ENCODE results near the gene KCNG4.

The KCNG4 gene

DNA sequence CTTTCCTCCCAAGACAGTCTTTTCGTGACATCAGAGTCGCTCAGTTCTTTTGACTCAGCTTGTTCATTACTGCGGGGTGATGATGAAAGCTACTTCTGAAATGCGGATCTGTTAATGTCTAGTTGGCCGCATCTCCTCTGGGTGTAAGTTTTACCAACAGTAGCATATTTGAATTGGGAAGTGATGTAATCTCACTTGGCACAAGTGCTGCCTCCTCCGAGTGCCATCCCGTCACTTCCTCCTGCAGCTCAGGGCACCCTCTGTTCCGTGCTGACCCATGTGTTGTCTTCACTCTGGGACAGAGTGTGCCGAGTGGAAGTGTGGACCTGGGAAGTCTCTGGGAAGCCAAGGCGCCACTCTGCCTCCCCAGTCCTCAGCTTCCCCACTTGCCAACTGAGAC, 40.0 kb downstream of the KCNG4 start:
- no peak for DNase-seq

DNA sequence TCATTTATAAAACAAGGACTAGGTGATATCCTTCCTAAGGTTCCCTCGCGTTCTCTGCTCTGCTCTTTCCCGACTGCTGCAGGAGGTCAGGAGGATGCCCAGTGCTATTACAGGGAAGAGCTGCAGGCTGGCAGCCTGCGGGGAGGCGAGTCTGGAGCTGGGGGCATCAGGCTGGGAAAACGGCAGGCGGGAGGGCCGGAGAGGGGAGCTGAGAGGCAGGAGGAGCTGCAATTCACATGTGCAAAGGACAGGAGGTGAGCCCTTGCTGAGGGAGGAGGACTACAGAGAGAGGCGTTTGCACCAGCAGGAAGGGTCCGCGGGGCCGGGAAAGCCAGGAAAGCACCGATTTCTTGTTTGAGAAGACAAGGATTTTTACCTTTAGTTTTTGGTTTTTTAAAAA, 40.7 kb downstream of the KCNG4 start:
- no peak for DNase-seq

DNA sequence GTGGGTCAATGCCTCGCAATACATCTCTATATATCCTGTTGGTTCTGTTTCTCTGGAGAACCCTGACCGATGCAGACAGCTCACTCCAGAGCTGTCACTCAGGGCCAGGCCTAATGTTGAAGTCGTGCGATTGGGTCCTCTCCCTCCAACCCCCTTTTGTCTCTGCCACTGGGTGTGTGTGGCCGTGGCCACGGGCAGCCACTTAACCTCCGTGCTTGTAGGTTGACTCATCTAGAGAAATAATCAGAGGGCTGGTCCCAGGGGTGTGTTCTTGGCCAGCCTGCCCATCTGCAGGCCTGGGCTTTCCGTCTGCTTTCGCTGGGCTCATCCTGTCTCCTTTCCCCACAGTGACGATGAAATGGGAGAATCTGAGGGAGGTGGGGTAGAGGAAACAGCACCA, 41.4 kb downstream of the KCNG4 start:
- no peak for DNase-seq

DNA sequence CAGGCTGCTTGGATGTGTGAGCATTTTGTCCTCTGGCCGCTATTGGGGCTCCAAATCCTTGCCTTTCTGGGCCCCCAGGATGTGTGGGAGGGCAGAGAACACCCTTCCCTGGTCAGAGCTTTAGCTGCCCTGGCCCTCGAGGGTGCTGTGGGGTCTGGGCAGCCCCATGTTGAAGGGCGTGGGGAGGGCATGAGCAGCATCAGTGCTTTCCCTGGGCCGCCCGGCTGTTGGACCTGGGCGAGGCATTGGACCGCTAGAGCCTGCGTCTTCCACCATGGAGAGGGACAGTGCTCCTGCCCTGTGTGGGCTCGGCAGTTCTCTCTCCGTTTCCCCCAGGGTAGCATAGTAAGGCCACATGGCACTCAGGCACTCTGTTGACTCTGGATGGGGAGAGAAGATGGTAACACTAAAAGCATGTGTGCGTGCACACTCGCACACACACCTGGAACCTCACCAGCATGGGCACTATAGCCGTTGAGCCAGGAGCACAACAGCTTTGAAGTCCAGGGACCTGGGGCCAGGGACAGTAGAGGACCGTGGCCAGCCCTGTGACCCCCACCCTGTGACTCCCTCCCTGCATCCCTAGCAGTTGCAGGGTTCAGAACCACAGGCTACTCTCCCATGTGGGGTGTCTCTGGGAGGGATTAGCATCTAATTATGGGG, 42.2 kb downstream of the KCNG4 start:
- DNase-seq, result no peak

DNA sequence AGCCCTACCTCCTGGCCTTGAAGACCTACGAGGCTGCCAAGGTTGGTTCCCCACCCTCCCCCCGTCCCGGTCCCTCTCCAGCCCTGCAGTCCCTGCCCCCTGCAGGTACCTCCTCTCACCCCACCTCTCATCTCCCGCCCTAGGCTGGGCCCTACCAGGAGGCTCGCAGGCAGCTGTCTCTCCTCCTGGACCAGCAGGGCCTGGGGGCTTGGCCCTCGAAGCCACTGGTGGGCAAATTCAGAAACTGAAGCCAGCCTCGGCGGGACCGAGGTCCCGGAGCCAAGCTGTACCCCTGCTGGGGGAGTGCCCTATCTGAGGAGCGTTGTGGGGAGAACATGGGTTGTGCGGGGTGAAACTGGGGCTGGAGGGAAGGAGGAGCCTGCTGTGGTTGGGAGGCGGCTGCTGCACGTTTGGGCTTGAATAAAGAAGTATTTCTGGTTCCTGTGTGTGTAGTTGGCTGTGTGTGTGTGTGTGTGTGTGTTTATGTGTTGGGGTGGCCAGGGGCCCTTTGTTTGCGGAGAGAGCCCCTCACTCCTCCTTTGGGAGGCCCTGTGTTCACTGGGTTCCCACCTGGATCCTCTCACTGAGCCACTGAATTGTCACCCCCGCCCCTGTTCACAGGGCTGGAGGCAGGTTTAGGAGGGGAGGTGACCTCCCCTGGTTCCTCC, 43.0 kb downstream of the KCNG4 start:
- DNase-seq, result no peak

DNA sequence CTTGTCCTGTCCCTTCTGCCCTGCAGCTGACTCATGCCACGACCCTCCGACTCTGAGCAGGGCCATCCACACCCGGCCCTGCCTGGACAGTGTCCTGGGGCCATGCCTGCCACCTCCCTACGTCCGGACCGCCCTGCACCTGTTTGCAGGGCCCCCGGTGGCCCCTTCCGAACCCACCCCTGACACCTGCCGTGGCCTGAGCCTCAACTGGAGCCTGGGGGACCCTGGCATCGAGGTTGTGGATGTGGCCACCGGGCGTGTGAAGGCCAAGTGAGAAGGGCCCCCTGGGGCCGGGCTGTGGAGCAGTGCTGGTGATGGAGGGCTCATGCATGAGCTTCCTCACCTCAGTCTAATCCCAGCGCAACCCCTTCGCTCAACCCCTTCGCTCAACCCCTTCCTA, 43.7 kb downstream of the KCNG4 start:
- no peak for DNase-seq

DNA sequence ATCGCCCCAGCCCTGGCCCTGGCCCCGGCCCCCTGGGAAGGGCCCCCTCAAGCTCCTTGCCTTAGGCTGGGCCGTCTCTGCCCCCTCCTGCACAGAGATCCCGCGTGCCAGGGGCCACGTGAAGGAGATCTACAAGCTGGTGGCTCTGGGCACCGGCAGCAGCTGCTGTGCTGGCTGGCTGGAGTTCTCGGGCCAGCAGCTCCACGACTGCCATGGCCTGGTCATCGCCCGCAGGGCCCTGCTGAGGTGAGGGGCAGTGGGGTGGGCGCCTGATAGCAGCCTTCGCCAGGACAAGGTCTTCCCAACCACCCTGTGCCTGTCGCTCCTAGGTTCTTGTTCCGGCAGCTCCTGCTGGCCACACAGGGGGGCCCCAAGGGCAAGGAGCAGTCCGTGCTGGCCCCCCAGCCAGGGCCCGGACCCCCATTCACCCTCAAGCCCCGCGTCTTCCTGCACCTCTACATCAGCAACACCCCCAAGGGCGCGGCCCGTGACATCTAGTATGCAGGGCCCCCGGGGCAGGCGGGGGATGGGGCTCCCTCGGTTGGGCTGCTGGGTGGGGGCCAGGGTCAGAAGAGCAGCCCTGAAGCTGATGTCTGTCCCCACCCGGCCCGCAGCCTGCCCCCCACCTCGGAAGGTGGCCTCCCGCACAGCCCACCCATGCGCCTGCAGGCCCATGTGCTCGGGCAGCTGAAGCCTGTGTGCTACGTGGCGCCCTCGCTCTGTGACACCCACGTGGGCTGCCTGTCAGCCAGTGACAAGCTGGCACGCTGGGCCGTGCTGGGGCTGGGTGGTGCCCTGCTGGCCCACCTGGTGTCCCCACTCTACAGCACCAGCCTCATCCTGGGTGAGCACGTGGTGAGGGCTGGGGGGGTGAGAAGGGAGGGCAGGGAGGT, 44.4 kb downstream of the KCNG4 start:
- DNase-seq, result no peak

DNA sequence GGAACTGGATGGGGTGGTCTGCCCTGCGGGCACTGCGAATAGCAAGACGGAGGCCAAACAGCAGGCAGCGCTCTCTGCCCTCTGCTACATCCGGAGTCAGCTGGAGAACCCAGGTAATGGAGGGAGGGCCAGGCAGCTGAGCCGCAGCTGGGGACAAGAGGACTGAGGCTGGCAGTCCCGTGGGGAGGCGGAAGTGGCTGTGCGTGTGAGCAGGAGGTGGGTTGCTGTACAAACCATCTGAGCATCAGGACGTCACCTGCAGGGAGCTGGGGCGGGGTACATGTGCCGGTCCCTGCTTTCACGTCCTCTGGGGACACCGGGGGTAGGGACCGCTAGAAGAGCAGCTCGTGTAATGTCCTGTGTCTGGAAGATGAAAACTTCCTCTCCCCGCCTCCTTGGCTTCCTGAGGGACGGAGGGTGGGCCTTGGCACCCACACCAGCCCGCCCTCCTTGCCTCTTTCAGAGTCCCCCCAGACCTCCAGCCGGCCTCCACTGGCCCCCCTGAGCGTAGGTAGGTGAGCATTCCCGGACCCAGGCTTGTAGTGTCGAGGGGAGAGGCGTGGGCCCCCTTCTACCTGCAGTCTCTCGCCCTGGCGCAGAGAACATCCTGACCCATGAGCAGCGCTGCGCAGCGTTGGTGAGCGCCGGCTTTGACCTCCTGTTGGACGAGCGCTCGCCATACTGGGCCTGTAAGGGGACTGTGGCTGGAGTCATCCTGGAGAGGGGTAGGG, 45.2 kb downstream of the KCNG4 start:
- no peak for DNase-seq

DNA sequence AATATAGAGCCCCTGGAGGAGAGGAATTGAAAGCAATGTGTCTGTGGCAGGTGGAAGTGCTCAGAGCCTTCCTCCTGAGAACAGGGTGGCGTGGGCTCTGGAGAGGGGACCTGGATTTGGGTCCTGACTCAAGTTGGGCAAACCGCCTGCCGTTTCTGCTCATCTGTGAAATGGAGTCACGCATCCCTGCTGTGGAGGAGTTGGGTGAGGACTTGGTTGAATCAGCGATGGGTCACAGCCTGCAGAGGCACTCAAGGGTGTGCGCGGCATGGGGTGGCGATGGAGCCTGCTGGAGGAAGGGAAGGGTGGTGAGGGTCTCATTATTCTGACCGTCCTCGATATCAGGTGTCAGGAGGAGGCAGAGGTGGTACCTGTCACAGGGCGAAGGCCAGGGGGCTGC, 45.8 kb downstream of the KCNG4 start:
- DNase-seq, result no peak

DNA sequence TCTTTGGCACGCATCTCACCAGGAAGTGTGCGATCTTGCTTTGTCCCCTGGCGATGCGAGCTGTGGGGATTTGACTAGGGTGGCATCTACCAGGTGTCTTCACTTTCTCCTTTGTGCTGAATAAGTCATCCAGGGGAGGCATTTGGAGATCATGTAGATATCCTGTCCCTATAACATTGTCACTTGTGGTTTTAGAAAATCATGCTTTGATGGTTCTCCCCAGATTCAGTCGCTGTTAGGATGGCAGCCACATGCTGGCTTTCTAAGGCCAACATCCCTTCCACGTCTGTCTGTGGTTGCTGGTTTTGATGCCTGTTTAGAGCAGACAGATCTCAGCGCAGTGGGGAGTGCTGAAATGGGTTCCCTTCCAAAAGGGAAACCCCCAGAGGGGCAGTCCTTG, 46.3 kb downstream of the KCNG4 start:
- DNase-seq, result no peak

DNA sequence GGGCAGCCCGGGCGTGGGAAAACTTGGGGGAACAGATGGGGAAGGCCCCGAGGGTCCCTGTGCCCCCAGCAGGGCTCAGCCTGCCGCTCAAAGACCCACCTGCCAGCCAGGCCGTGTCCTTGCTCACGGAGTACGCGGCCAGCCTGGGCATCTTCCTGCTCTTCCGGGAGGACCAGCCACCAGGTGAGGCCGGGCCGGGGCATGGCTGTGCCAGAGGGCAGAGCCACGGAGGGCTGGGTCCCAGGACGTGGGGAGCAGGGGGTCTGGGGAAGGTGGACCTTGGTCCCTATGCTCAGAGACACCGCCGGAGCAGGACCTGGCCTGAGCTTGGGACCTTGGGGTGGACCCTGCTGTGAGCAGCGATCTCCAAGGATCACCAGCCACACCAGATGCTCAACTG, 48.3 kb downstream of the KCNG4 start:
- no peak for DNase-seq

DNA sequence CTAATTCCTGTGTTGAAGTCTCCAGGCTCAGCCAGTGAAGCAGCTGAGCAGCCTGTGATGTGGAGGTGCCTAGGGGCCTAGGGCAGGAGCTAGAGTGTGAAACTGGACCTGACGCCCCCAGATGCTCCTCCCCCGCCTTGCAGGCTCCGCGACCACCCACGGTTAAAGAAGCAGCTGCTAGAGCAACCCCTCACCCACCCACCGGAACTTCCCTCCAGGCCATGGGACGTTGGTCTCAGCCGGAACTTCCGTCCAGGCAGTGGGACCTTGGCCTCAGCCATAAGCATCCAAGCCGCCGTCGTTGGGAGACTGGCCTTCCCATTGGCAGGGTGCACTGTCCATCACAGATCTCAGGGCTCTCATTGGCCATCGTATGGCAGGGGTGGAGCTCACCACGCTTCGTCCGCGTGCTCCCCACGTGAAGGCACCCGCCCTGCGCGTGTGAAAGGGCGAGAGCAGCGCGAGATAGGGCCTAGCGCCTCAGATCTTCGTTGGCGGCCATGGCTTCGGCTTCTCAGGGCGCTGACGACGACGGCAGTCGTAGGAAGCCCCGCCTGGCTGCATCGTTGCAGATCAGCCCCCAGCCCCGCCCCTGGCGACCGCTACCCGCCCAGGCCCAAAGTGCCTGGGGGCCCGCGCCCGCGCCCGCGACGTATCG, 49.0 kb downstream of the KCNG4 start, which contains the start of gene ADAD2:
ADAD2 (plus strand) TSS at position 427 of the 658 bp plus-strand sequence; CDS start at position 501, 74 bp downstream.
- no peak for DNase-seq

DNA sequence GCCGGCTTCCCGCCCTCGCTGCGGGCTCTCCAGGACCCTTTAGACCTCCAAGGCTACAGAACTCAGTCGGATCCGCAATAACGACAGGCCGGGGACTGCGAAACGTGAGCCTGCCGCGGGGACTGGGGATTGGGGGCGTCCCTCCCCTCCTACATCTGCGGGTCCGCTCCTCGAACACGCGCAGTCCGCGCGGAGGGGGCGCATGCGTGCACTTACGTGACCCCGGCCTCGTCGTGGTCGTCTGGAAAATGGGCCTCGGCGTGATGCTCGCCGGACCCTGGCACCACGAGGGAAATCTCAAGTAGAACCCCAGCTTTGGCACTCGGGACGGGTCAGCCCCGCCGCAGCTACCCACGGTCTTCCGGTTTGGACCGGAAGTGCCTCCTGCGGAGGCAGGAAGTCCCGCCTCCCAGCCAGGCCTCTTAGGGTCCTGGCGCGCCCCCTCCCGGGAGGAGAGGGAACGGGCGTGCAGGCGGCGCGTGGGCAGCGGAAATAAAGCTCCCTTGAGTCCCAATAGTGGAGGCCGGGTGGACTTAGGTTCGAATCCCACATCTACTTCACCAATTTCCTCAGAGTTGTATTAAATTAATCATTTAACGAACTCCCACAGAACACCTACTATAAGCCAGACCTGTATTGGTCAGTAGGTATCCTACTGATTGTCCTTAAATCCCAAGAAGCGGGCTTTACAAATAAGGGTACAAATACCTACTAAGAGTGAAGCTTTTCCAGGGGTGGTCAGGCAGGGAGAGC, 53.0 kb downstream of the KCNG4 start, which contains the start of gene TAF1C:
TAF1C (minus strand) TSS at position 373 of the 753 bp plus-strand sequence. CDS start 2,069 bp downstream, outside the sequence.
- DNase-seq, result peak; percentile 89

DNA sequence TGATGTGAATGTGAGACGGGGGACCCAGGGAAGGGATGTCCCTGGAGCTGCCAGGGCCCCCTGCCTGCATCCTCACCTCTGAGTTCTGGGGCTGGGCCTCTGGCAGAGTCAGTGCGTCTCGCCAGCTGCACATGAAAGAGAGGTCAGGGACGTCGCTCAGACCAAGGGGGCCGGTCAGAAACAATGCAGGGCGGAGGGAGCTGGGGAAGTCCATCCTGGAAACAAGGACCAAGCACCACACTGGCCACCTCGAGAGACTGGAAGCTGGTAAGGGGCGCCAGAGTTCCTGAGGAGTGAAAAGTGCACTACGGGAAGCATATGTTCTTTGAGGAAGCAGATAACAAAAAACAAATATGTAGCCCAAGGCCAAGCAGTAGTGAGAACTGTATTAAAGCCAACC, 55.0 kb downstream of the KCNG4 start:
- DNase-seq, result no peak

DNA sequence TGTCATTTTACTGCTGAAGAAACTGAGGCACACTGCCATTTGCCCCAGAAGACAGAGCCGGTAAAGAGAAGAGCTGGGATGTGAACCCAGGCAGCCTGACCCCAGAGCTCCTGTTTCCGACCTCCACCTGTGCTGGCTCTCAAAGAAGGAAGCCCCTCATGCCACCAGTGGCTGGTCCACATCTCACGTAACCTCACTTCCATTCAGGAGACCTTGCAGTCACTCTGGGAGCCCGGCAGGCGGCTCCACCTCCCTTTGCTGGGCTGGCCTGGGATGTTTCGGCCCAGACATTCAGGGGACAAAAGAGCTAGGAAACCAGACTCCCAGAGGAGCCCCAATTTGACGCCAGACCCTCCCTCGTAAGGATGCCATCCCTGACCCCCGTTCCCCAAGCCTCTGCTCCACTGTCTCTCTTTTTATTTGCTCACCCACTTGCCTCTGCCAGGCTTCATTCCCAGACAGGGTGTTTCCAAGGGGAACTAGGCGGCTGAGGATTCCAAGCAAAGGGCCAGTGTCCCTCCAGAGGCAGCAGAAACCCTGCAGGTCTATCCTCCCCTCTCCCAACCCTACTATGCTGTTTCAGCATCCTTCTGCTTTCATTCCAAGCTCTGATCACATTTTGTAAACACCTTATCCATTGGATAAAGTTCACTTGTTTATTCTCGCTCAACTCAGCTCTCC, 55.8 kb downstream of the KCNG4 start:
- DNase-seq, result no peak

DNA sequence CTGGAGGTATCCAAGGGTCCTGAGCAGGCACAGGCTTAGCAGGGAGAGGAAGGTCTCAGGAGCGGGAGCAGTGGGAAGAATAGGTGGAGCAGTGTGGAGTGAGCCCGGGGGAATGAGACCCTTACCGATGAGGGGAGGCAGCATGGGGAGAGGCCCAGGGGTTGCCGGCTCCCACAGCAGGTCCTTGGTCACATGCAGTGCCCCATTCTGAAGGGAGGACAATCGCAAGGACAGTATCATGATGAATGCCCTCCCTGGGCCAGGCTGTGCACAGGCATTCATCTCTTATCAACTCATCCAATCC, 56.3 kb downstream of the KCNG4 start:
- no peak for DNase-seq

DNA sequence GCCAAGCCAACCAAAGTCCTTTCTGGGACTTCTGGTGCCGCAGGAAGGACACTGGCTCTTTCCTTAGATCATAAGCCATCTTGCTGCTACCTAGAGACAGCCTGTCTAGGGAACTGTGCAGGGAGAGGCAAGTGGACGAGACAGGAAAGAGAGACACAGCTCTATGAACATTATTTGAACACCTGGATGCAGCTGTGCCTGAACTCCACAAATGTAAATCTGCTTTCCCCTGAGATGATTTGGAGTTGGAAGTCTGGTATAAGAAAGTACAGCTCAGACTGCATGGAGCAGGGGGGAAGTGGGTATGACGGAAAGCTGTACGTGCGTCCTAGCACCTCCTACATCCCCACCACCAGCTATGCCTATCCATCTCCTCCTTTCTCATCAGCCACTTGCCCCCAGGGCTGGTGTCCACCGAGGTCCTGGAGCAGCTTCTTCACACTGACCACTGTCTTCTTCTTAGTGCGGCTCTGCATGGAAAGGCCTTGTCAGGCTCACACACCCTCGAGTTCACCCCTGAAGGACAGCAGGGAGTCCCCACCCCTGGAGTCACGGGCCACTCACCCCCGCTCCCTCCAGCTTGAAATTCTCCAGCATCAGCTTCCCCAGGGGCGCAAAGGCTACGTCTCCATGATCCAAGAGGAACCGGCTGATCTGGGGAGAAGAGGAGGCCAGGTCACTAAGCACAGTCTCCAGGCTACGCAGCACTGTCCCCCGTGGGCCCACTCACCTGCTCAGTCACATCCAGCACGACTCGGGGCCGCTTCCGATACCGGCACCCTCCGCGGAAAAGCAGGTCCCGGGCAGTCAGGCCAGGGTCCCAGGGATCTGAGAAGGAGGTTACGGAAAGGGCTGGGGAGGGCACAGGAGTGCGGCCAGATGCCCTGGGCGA, 56.9 kb downstream of the KCNG4 start:
- DNase-seq, result no peak

DNA sequence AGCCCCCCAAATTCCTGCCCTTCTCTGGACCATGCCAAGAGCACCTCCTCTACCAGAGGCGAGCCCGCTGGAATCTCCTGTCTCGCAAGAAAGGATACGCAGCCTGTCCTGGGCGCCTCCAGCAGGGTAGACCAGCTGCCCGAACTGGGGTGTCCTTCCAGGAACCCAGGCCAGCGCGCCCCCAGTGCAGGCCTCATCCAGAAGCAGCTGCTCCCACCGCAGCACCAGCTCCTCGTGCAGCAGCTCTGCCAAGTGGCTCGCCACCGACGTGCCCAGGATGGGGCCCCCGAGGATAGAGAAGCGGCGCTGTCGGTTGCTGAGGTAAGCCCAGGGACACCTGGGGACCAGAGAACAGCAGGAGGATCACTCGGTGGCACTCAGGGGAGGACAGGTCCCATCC, 57.7 kb downstream of the KCNG4 start:
- no peak for DNase-seq

DNA sequence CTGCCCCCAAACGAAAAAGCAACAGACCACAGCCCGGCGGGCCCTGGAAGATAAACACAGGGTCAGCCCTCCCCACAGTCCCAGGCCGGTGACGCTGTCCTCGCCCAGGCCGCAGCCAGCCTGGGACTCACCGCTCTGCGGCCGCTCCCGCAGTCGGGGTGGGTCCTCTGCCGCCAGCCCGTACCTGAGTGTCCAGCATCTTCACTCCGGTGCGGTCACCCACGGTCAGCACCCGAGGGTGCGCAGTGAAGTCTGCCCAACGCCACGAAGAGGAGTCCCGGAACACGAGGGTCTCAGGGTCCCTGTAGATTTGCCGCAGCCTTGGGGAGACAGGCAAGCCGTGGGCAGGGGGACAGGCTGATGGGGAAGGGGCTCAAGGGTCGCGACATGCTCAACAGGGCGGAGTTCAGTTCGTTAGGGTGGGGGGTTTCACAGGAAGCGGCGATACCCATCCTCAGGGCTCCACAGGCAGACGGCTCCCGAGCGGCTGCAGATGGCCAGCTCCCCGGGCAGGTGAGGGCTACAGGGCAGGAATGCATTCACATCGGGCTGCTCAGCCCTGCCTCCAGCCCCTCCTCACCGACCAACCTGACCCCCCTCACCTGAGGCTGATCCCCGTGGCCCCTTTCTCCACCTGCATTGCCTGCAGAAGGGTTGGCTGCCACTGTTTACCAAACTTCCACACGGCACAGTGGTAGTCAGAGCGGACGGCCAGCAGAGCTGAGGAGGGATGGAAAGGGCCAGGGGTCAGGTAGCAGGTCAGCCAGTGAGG, 58.5 kb downstream of the KCNG4 start:
- DNase-seq, result no peak

Measured in NCI-H510A treated with DMSO at 0.1 percent for 48 hours (cell line).